ENCODE measurements around the gene LINS1.

- TF ChIP-seq YY1 (IDR thresholded peaks at IDR 0.05; ENCODE audit: insufficient read depth, insufficient read length) (no peak), ZNF274 (IDR thresholded peaks at IDR 0.05; ENCODE audit: low read depth, low read length) (no peak), SUZ12 (IDR thresholded peaks at IDR 0.05; ENCODE audit: extremely low read depth, insufficient read depth, insufficient read length) (no peak)
Measured at GRCh38 chr15:100536733-100537132, 65.3 kb downstream of the LINS1 start.
